ENCODE measurements around the gene AS3MT.
"Not testable (repeated sequence)": the region's sequence is repeated elsewhere in the genome, so short reads cannot be mapped to it uniquely, and the experiment has no call there.

The AS3MT gene

DNA sequence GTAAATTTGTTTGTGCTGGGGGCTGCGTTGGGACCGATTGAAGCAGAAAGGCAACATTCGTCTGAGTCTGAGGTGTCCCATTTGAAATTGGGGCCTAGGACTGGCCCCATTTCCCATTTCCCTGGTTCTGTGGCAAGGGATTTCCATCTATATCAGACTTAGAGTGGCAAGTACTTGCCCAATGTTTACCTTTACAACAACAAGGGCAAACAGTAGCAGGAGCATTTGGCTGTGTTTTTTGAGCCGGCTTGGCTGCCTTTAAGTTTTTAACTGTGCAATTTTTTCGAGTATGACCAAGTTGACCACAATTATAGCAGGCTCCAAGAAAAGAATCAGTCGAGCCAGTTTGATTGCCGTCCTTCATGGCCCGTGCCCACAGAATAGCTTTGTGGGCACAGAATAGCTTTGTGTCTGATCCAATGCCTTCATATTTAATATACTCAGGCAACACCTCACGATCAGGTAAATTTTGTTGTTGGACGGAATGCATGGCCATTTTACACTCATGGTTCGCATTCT, 27.4 kb upstream of the AS3MT start:
- H3K36me3 ChIP-seq (ENCODE audit: insufficient read depth, low read length): no peaks in the 10 kb centered on the region
- no peaks in the 10 kb centered on the region for H3K27me3 ChIP-seq (ENCODE audit: insufficient read depth, low read length, poor library complexity, severe bottlenecking)
- TF ChIP-seq, protein P1, sequence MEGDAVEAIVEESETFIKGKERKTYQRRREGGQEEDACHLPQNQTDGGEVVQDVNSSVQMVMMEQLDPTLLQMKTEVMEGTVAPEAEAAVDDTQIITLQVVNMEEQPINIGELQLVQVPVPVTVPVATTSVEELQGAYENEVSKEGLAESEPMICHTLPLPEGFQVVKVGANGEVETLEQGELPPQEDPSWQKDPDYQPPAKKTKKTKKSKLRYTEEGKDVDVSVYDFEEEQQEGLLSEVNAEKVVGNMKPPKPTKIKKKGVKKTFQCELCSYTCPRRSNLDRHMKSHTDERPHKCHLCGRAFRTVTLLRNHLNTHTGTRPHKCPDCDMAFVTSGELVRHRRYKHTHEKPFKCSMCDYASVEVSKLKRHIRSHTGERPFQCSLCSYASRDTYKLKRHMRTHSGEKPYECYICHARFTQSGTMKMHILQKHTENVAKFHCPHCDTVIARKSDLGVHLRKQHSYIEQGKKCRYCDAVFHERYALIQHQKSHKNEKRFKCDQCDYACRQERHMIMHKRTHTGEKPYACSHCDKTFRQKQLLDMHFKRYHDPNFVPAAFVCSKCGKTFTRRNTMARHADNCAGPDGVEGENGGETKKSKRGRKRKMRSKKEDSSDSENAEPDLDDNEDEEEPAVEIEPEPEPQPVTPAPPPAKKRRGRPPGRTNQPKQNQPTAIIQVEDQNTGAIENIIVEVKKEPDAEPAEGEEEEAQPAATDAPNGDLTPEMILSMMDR (conservative IDR thresholded peaks at IDR 0.05; ENCODE audit: low read length): no peak
- no peak for TF ChIP-seq EZH2phosphoT487 (IDR thresholded peaks at IDR 0.05; ENCODE audit: borderline replicate concordance)
- H3K9ac ChIP-seq (ENCODE audit: low read depth, low read length, poor library complexity, severe bottlenecking): no peak overlapping the region
- no peaks in the 10 kb centered on the region for H3K9me3 ChIP-seq (ENCODE audit: insufficient read depth, low read depth, low read length)
- no peak overlapping the region for H3K4me2 ChIP-seq (ENCODE audit: low read depth, low read length, poor library complexity, severe bottlenecking)
- no peaks in the 10 kb centered on the region for H4K20me1 ChIP-seq (ENCODE audit: insufficient read depth, low read length, poor library complexity, severe bottlenecking)
- no peaks in the 10 kb centered on the region for H3K79me2 ChIP-seq (ENCODE audit: insufficient read depth, low read length)
- no peaks in the 10 kb centered on the region for H3K4me1 ChIP-seq (ENCODE audit: insufficient read depth, low read length, poor library complexity, severe bottlenecking)
- no peaks in the 10 kb centered on the region for H3F3A ChIP-seq (ENCODE audit: low read depth)
- H3K9me2 ChIP-seq (replicated peaks; ENCODE audit: low read depth, low read length): no peaks in the 10 kb centered on the region
- no peak overlapping the region for H2AFZ ChIP-seq (ENCODE audit: low read length)
- no peak overlapping the region for H3K4me3 ChIP-seq (ENCODE audit: low read length, poor library complexity, severe bottlenecking)

DNA sequence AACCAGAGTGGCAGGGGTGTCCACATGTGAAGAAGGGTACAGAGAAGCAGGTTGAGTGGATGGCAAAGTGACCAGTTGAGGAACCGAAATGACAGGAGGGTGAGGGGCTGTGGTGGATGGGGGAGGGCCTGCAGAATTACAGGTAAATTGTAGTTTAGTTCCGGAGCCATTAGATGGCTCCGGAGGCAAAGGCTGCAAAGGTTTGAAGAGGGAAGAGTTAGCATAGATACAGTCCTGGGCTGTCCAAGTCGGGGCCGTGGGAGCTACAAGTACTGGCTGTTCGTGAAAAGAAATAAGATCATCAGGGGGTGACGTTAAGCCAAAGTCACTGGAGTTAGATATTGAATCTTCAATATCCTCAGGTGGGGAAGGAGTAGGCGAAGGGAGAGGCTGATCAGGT, 26.1 kb upstream of the AS3MT start:
- not testable (repeated sequence) for H3K9me3 ChIP-seq (ENCODE audit: insufficient read depth, low read depth, low read length); H3K4me1 ChIP-seq (ENCODE audit: insufficient read depth, low read length, poor library complexity, severe bottlenecking); H3K9ac ChIP-seq (ENCODE audit: low read depth, low read length, poor library complexity, severe bottlenecking); H3K27me3 ChIP-seq (ENCODE audit: insufficient read depth, low read length, poor library complexity, severe bottlenecking); H3K4me2 ChIP-seq (ENCODE audit: low read depth, low read length, poor library complexity, severe bottlenecking); H3K79me2 ChIP-seq (ENCODE audit: insufficient read depth, low read length); H2AFZ ChIP-seq (ENCODE audit: low read length); H3K36me3 ChIP-seq (ENCODE audit: insufficient read depth, low read length); H3K9me2 ChIP-seq (replicated peaks; ENCODE audit: low read depth, low read length); H3F3A ChIP-seq (ENCODE audit: low read depth); H4K20me1 ChIP-seq (ENCODE audit: insufficient read depth, low read length, poor library complexity, severe bottlenecking); H3K4me3 ChIP-seq (ENCODE audit: low read length, poor library complexity, severe bottlenecking)

DNA sequence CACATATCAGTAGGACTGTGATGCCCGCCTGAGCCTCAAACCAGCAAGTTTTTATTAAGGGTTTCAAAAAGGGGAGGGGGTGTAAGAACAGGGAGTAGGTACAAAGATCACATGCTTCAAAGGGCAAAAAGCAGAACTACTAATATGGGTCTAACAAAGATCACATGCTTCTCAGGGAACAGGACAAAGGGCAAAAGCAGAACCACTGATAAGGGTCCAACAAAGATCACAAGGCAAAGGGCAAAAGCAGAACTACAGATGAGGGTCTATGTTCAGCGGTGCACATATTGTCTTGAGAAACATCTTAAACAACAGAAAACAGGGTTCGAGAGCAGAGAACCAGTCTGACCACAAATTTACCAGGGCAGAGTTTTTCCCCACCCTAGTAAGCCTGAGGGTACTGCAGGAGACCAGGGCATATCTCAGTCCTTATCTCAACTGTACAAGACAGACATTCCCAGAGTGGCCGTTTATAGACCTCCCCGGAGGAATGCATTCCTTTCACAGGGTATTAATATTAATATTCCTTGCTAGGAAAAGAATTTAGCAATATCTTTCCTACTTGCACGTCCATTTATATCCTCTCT, 25.0 kb upstream of the AS3MT start:
- H3K9ac ChIP-seq (ENCODE audit: low read depth, low read length, poor library complexity, severe bottlenecking); H3K4me2 ChIP-seq (ENCODE audit: low read depth, low read length, poor library complexity, severe bottlenecking); H3K4me3 ChIP-seq (ENCODE audit: low read length, poor library complexity, severe bottlenecking); H3K9me3 ChIP-seq (ENCODE audit: insufficient read depth, low read depth, low read length); H3F3A ChIP-seq (ENCODE audit: low read depth); H3K4me1 ChIP-seq (ENCODE audit: insufficient read depth, low read length, poor library complexity, severe bottlenecking); H3K36me3 ChIP-seq (ENCODE audit: insufficient read depth, low read length); H3K9me2 ChIP-seq (replicated peaks; ENCODE audit: low read depth, low read length); H4K20me1 ChIP-seq (ENCODE audit: insufficient read depth, low read length, poor library complexity, severe bottlenecking); H3K79me2 ChIP-seq (ENCODE audit: insufficient read depth, low read length); H2AFZ ChIP-seq (ENCODE audit: low read length): not testable (repeated sequence)
- H3K27me3 ChIP-seq (ENCODE audit: insufficient read depth, low read length, poor library complexity, severe bottlenecking): peaks cover 15% of the 10 kb centered on the region

DNA sequence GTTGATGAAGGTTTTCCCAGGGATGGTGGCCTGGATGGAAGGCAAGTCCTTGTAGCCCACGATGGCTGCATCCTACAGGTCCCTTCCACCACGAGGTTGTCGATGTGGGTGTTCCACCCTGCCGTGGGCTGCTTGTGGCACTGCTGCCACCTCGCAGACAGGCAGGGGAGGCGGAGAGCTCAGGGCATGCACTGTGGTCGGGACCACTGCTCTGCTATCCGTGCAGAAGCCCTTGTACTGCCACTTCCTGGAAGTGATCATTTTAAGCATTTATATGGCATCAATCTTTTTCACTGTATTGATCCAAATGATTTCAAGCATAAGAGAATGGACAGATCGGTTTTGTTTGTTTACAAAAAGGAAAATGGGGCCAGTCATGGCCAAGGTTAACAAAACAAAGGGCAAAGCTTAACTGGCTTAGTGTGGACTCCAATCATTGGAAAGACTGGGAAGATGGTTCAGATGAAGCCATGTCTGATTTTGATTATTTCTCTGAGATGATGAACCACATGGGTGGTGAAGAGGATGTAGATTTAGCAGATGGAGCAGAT, 23.8 kb upstream of the AS3MT start:
- no peaks in the 10 kb centered on the region for H3K79me2 ChIP-seq (ENCODE audit: insufficient read depth, low read length)
- no peaks in the 10 kb centered on the region for H4K20me1 ChIP-seq (ENCODE audit: insufficient read depth, low read length, poor library complexity, severe bottlenecking)
- TF ChIP-seq, protein P1 (conservative IDR thresholded peaks at IDR 0.05; ENCODE audit: low read length): no peak
- TF ChIP-seq EZH2phosphoT487 (IDR thresholded peaks at IDR 0.05; ENCODE audit: borderline replicate concordance): no peak
- H2AFZ ChIP-seq (ENCODE audit: low read length): no peak overlapping the region
- H3K9me2 ChIP-seq (replicated peaks; ENCODE audit: low read depth, low read length): no peaks in the 10 kb centered on the region
- no peaks in the 10 kb centered on the region for H3K4me1 ChIP-seq (ENCODE audit: insufficient read depth, low read length, poor library complexity, severe bottlenecking)
- no peak overlapping the region for H3K4me2 ChIP-seq (ENCODE audit: low read depth, low read length, poor library complexity, severe bottlenecking)
- H3K27me3 ChIP-seq (ENCODE audit: insufficient read depth, low read length, poor library complexity, severe bottlenecking): peaks cover 15% of the 10 kb centered on the region
- H3K4me3 ChIP-seq (ENCODE audit: low read length, poor library complexity, severe bottlenecking): no peak overlapping the region
- no peaks in the 10 kb centered on the region for H3F3A ChIP-seq (ENCODE audit: low read depth)
- no peaks in the 10 kb centered on the region for H3K9me3 ChIP-seq (ENCODE audit: insufficient read depth, low read depth, low read length)
- no peak overlapping the region for H3K9ac ChIP-seq (ENCODE audit: low read depth, low read length, poor library complexity, severe bottlenecking)
- no peaks in the 10 kb centered on the region for H3K36me3 ChIP-seq (ENCODE audit: insufficient read depth, low read length)
